Naive thymus-derived CD4-positive, alpha-beta T cell (primary cell): ENCODE measurements around the gene POM121L2. TPM values are rescaled to one million over a fixed set of nuclear protein-coding genes. Genes with fewer than 3 reads are reported as not detected.

Experiments used
- ATAC-seq: fragments of 150-1000 bp; cut with Tn5 transposase; 2 replicates; pipeline ENCODE4 v1.10.0; 2021; ENCODE audit warnings: mild to moderate bottlenecking, moderate library complexity
- CTCF ChIA-PET: fragments of 350-600 bp; sonication (Branson Sonifier 250); formaldehyde crosslinking; loops from one replicate; lab custom pipeline; 2021; ENCODE audit warnings: antibody characterized with exemption; lab: Charles Lee
- POLR2A ChIA-PET: fragments of 350-600 bp; sonication (Branson Sonifier 250); formaldehyde crosslinking; loops from one replicate; lab custom pipeline; 2021; ENCODE audit warnings: antibody characterized with exemption, inconsistent platforms; lab: Charles Lee
- DNase-seq, 9 donors: peaks; one replicate each; pipeline versions ENCODE4 v3.0.0 to v3.0.0-alpha.2; 2020 to 2022; ENCODE audit warnings: mixed read lengths in 1 of 9
- H3K27ac ChIP-seq: one replicate; pipeline ENCODE4 v1.7.0; 2013; ENCODE audit warnings: mild to moderate bottlenecking, low read depth, low read length, moderate library complexity
- H3K27me3 ChIP-seq, 2 donors: one replicate each; pipeline ENCODE4 v1.7.0; 2013; ENCODE audit warnings: low read length in 2 of 2, mild to moderate bottlenecking in 2 of 2, moderate library complexity in 2 of 2; ENCODE audit not compliant: control insufficient read depth in 2 of 2, insufficient read depth in 2 of 2
- H3K36me3 ChIP-seq, 3 experiments: 1 replicate in 2 of 3; 2 replicates in 1 of 3; pipeline ENCODE4 v1.7.0; 2013; ENCODE audit warnings: low read length in 3 of 3, mild to moderate bottlenecking in 3 of 3, moderate library complexity in 1 of 3; ENCODE audit not compliant: insufficient read depth in 3 of 3, control insufficient read depth in 2 of 3
- H3K4me1 ChIP-seq, 2 donors: one replicate each; pipeline ENCODE4 v1.7.0; 2013; ENCODE audit warnings: low read length in 2 of 2, mild to moderate bottlenecking in 2 of 2, moderate library complexity in 1 of 2; ENCODE audit not compliant: control insufficient read depth in 2 of 2, insufficient read depth in 2 of 2
- H3K4me3 ChIP-seq: 2 replicates; pipeline ENCODE4 v1.7.0; 2013; ENCODE audit warnings: mild to moderate bottlenecking, low read length
- H3K9me3 ChIP-seq, 3 experiments: 1 replicate in 2 of 3; 2 replicates in 1 of 3; pipeline ENCODE4 v1.7.0; 2013; ENCODE audit warnings: low read length in 3 of 3; ENCODE audit not compliant: control insufficient read depth in 2 of 3
- H3K27ac Mint-ChIP-seq, 9 donors: one replicate each; pipeline ENCODE4 v1.8.0; 2020 to 2022; ENCODE audit warnings: mixed read lengths in 9 of 9, mild to moderate bottlenecking in 8 of 9, moderate library complexity in 5 of 9, inconsistent platforms in 2 of 9
- H3K27me3 Mint-ChIP-seq, 5 donors: one replicate each; pipeline ENCODE4 v1.8.0; 2021 to 2022; ENCODE audit warnings: mixed read lengths in 5 of 5, mild to moderate bottlenecking in 1 of 5
- H3K36me3 Mint-ChIP-seq, 5 donors: one replicate each; pipeline ENCODE4 v1.8.0; 2020 to 2022; ENCODE audit warnings: mixed read lengths in 5 of 5, mild to moderate bottlenecking in 3 of 5, inconsistent platforms in 1 of 5
- H3K4me1 Mint-ChIP-seq, 7 donors: one replicate each; pipeline ENCODE4 v1.8.0; 2020 to 2022; ENCODE audit warnings: mixed read lengths in 7 of 7, mild to moderate bottlenecking in 3 of 7, inconsistent platforms in 1 of 7
- H3K4me3 Mint-ChIP-seq, 10 donors: one replicate each; pipeline ENCODE4 v1.8.0; 2020 to 2022; ENCODE audit warnings: mild to moderate bottlenecking in 10 of 10, mixed read lengths in 10 of 10, moderate library complexity in 6 of 10, inconsistent platforms in 2 of 10
- H3K9me3 Mint-ChIP-seq, 11 donors: one replicate each; pipeline ENCODE4 v1.8.0; 2020 to 2022; ENCODE audit warnings: mixed read lengths in 11 of 11, mild to moderate bottlenecking in 4 of 11, inconsistent platforms in 1 of 11, moderate library complexity in 1 of 11
- intact Hi-C, 2 donors: fragments of 100-400 bp; cut with micrococcal nuclease; formaldehyde crosslinking; loops; one replicate each; pipeline ENCODE4 v1.15.1; 2023
- polyA plus RNA-seq, 2 donors: library from polyadenylated mRNA; unstranded; fragments of 300-500 nt; fragmentation: Illumina TruSeq; gene quantifications; one replicate each; pipeline ENCODE4 v1.2.3, GENCODE V29; 2021
- total RNA-seq, 6 experiments: library from RNA in 5 of 6; stranded (reverse) in 5 of 6; gene quantifications; 1 replicate in 5 of 6; 2 replicates in 1 of 6; pipeline ENCODE4 v1.2.3 and lab custom pipeline; 2021 to 2026

The POM121L2 gene
- total and polyA plus RNA-seq, 7 experiments from 2014 or later: not detected

GRCh38 chr6:27312950-27313271, 838 bp upstream of the POM121L2 start:
- intact Hi-C loops: loop anchor here (1.0 to 10.0 kb wide), 20 partner anchors 20 to 590 kb away; partner anchors contain the start of genes ZNF184 (in 1 of the 2) and ZNF391 (in 1 of the 2)
- Mint-ChIP-seq H3K4me1 (peaks cover 0 to 13% (median 4%) of the 10 kb centered on the region in 7 donors), H3K27ac (peak overlapping the region in 1 of 9 donors; percentile 25), H3K36me3 (peaks cover 0 to 6% (median 0%) of the 10 kb centered on the region in 5 donors), H3K4me3 (peak overlapping the region; percentile 76 to 86 (median 83)), H3K9me3 (peaks cover 0 to 2% (median 0%) of the 10 kb centered on the region in 11 donors), H3K27me3 (peaks cover 64 to 81% (median 75%) of the 10 kb centered on the region in 5 donors)
- CTCF ChIA-PET: interaction anchor here (0.6 to 2.5 kb wide), 11 partner anchors 8 to 582 kb away, joined by 3 to 11 read pairs (median 3); no protein-coding TSS in a partner anchor
- no peak for DNase-seq
- Histone ChIP-seq H3K4me3 (peak overlapping the region; percentile 80), H3K27me3 (peaks cover 4 to 14% of the 10 kb centered on the region in 2 donors), H3K4me1 (peaks cover 0 to 6% of the 10 kb centered on the region in 2 donors), H3K27ac (no peak overlapping the region), H3K36me3 (no peaks in the 10 kb centered on the region), H3K9me3 (no peaks in the 10 kb centered on the region)
- peak; percentile 26 for ATAC-seq
- POLR2A ChIA-PET: interaction anchor here (0.6 to 1.0 kb wide), 3 partner anchors 14 to 577 kb away, joined by 3 to 4 read pairs (median 3); no protein-coding TSS in a partner anchor

GRCh38 chr6:27311806-27312145, 297 bp downstream of the POM121L2 start:
- ChIA-PET CTCF (interaction anchor here (0.6 to 2.5 kb wide), 6 partner anchors 121 to 584 kb away, joined by 3 to 11 read pairs (median 4); no protein-coding TSS in a partner anchor), POLR2A (no interaction called here)
- H3K27ac ChIP-seq: no peak overlapping the region
- Mint-ChIP-seq H3K9me3 (peaks cover 0 to 2% (median 0%) of the 10 kb centered on the region in 11 donors), H3K27ac (no peak overlapping the region), H3K36me3 (peaks cover 0 to 6% (median 0%) of the 10 kb centered on the region in 5 donors), H3K4me1 (peaks cover 0 to 13% (median 4%) of the 10 kb centered on the region in 7 donors), H3K4me3 (peak overlapping the region; percentile 76 to 86 (median 83)), H3K27me3 (peaks cover 63 to 83% (median 74%) of the 10 kb centered on the region in 5 donors)
- H3K27me3 ChIP-seq: peaks cover 6 to 14% of the 10 kb centered on the region in 2 donors
- ATAC-seq (no peak), DNase-seq (no peak)
- no peak overlapping the region for H3K4me3 ChIP-seq
- no peaks in the 10 kb centered on the region for H3K9me3 ChIP-seq
- H3K4me1 ChIP-seq: peaks cover 0 to 6% of the 10 kb centered on the region in 2 donors
- H3K36me3 ChIP-seq: no peaks in the 10 kb centered on the region
- intact Hi-C loops: loop anchor here (1.0 to 10.0 kb wide), 20 partner anchors 22 to 592 kb away; partner anchors contain the start of genes ZNF184 (in 1 of the 2) and ZNF391 (in 1 of the 2)

GRCh38 chr6:27303613-27304272, 8.3 kb downstream of the POM121L2 start:
- DNase-seq (no peak), ATAC-seq (no peak)
- CTCF ChIA-PET: interaction anchor here (0.8 to 1.4 kb wide), 3 partner anchors 9 to 448 kb away, joined by 3 to 12 read pairs (median 3); no protein-coding TSS in a partner anchor
- peaks cover 0 to 17% (median 7%) of the 10 kb centered on the region in 5 donors for H3K36me3 Mint-ChIP-seq
- Histone ChIP-seq H3K27me3 (peaks cover 11% of the 10 kb centered on the region in 2 donors), H3K4me1 (no peaks in the 10 kb centered on the region), H3K36me3 (no peaks in the 10 kb centered on the region), H3K4me3 (no peak overlapping the region), H3K9me3 (no peaks in the 10 kb centered on the region), H3K27ac (no peak overlapping the region)
- peaks cover 0 to 50% (median 16%) of the 10 kb centered on the region in 11 donors for H3K9me3 Mint-ChIP-seq
- no peak overlapping the region for H3K27ac Mint-ChIP-seq
- POLR2A ChIA-PET: interaction anchor here (0.5 to 0.7 kb wide), 2 partner anchors 148 to 394 kb away, joined by 3 to 4 read pairs; no protein-coding TSS in a partner anchor
- H3K4me3 Mint-ChIP-seq: no peak overlapping the region
- peaks cover 48 to 94% (median 87%) of the 10 kb centered on the region in 5 donors for H3K27me3 Mint-ChIP-seq
- H3K4me1 Mint-ChIP-seq: peaks cover 0 to 6% (median 0%) of the 10 kb centered on the region in 7 donors
- intact Hi-C loops: no loop called here

- peaks cover 4 to 87% (median 52%) of the 10 kb centered on the region in 11 donors for H3K9me3 Mint-ChIP-seq
- Histone ChIP-seq H3K27ac (no peak overlapping the region), H3K36me3 (no peaks in the 10 kb centered on the region), H3K9me3 (peaks cover 0 to 37% (median 4%) of the 10 kb centered on the region in 3 experiments), H3K4me3 (no peak overlapping the region), H3K4me1 (no peaks in the 10 kb centered on the region), H3K27me3 (peaks cover 21 to 62% of the 10 kb centered on the region in 2 donors)
- ATAC-seq: no peak
- intact Hi-C loops: loop anchor here (2.0 to 10.0 kb wide), 6 partner anchors 15 to 1517 kb away; no protein-coding TSS in a partner anchor
- peaks cover 63 to 97% (median 90%) of the 10 kb centered on the region in 5 donors for H3K27me3 Mint-ChIP-seq
- DNase-seq: no peak
- peak overlapping the region in 7 of 9 donors; percentile 7 to 68 (median 27) for H3K27ac Mint-ChIP-seq
- peaks cover 0 to 6% (median 4%) of the 10 kb centered on the region in 7 donors for H3K4me1 Mint-ChIP-seq
- peak overlapping the region in 5 of 10 donors; percentile 1 to 31 (median 20) for H3K4me3 Mint-ChIP-seq
- POLR2A ChIA-PET: no interaction called here
- H3K36me3 Mint-ChIP-seq: peaks cover 4 to 30% (median 10%) of the 10 kb centered on the region in 5 donors
- CTCF ChIA-PET: no interaction called here
These were observed 14.0 kb downstream of the POM121L2 start for GRCh38 chr6:27297857-27298730.

- CTCF ChIA-PET: no interaction called here
- Mint-ChIP-seq H3K36me3 (peaks cover 4 to 26% (median 6%) of the 10 kb centered on the region in 5 donors), H3K27ac (peak overlapping the region in 8 of 9 donors; percentile 1 to 50 (median 13)), H3K27me3 (peaks cover 58 to 93% (median 86%) of the 10 kb centered on the region in 5 donors), H3K9me3 (peaks cover 4 to 82% (median 48%) of the 10 kb centered on the region in 11 donors), H3K4me1 (peaks cover 0 to 6% (median 2%) of the 10 kb centered on the region in 7 donors), H3K4me3 (peak overlapping the region in 4 of 10 donors; percentile 1 to 47 (median 17))
- no peaks in the 10 kb centered on the region for H3K4me1 ChIP-seq
- intact Hi-C loops: loop anchor here (2.0 to 10.0 kb wide), 6 partner anchors 15 to 1517 kb away; no protein-coding TSS in a partner anchor
- no peak overlapping the region for H3K27ac ChIP-seq
- POLR2A ChIA-PET: no interaction called here
- ATAC-seq (no peak), DNase-seq (no peak)
- no peak overlapping the region for H3K4me3 ChIP-seq
- no peaks in the 10 kb centered on the region for H3K36me3 ChIP-seq
- H3K9me3 ChIP-seq: peaks cover 0 to 37% (median 4%) of the 10 kb centered on the region in 3 experiments
- peaks cover 17 to 64% of the 10 kb centered on the region in 2 donors for H3K27me3 ChIP-seq
These were observed 14.6 kb downstream of the POM121L2 start for GRCh38 chr6:27297484-27297856.
